AG08395 (cell line): ENCODE data around the gene IGSF3.

Experiments
- DNase-seq: peaks from one replicate; pipeline ENCODE4 v3.0.0; 2012; ENCODE audit warnings: mixed read lengths, low spot score

Gene IGSF3

DNA sequence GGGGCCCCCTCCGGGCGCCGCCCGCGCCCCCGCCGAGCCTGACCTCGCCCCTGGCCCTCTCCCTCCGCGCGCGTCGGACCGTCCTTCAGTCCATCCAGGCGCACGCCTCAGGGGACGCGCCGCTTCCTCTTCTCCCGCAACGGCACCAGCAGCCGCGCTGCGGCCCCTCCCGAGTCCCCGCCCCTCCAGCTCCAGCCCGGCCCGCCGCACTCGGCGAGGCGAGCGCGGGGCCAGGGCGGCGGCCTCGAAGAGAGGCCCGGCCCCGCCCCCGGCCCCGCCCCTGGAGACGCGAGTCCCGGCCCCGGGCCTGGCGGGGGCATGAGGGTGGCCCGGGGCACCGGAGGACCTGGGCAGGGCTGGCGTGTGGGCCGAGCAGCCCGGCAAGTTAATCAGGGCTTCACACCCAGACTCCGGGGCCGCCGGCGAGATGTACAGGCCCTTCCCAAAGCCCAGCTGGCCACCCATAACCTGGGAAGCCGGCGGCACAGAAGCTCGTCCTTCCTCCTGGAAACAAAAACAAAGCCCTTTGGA is at the start of gene IGSF3:
Gene IGSF3 (minus strand): TSS at position 159 of the 531 bp plus-strand sequence. CDS start 1,407 bp downstream, outside the sequence.
- peak; percentile 54 for DNase-seq

DNA sequence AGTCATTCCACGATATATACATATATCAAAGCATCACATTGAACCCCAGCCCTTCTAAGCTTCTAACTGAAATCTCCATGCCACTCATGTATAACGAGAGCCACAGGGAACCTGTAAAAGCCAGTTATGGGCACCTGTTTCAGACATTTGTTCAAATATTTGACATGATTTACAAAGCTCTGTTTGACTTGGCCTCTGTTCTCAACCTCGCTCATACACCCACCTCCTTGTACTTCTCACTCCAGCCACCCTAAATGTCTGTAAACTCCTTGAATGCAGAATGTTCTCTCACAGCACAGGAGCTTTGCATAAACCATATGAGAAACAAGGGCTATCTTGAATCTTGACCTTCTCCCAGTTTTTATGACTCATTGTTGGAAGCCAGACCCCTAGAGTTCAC is 49.8 kb upstream of the IGSF3 start:
- no peak for DNase-seq

DNA sequence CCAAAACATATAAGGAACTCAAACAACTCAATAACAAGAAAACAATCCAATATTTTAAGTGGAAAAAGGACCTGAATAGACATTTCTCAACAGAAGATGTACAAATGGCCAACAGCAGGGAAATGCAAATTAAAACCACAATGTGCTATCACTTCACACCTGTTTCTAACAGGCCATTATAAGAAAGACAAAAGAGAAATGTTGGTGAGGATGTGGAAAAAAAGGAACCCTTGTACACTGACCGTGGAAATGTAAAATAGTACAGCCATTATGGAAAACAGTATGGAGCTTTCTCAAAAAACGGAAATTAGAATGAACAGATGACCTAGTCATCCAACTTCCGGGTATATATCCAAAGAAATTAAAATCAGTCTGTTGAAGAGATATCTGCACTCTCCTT is 48.9 kb upstream of the IGSF3 start:
- DNase-seq: no peak

DNA sequence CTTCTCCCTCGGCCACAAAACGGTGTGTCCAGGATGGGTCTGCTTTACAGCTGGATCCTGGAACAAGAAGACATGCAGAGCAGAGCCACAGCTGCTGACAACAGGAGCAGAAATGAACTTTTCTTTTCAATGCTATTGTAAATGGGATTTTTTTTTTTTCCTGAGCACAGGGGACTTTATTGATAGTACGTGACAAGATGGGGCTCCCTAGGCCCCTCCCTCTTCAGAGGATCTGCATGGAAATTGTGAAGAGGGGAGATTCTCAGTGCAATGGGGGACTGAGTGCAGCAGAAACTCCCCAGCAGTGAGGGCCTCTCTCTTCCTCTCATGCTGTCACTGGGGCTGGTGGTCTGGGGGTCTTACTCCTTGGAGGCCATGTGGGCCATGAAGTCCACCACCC is 45.9 kb upstream of the IGSF3 start:
- DNase-seq: no peak

DNA sequence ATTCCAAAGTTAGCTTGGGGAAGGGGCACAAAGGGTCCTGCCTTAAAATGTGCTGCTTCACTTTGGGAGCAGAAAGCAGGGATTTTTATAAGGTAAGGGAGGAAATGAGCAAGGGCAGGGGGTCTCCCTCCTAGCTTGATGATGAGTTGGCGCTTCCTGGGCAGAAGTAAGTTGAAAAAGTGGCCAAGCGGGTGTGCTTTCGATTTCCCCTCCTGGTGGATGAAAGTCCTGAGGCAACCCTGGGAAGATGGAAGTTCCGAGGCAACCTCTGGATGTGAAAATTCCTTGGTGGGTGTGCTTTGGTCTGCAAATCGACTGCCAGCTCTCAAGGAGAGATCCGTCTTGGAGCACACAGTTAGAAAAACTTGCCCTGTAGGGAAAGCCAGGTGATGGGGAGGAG is 45.0 kb upstream of the IGSF3 start:
- DNase-seq: no peak

DNA sequence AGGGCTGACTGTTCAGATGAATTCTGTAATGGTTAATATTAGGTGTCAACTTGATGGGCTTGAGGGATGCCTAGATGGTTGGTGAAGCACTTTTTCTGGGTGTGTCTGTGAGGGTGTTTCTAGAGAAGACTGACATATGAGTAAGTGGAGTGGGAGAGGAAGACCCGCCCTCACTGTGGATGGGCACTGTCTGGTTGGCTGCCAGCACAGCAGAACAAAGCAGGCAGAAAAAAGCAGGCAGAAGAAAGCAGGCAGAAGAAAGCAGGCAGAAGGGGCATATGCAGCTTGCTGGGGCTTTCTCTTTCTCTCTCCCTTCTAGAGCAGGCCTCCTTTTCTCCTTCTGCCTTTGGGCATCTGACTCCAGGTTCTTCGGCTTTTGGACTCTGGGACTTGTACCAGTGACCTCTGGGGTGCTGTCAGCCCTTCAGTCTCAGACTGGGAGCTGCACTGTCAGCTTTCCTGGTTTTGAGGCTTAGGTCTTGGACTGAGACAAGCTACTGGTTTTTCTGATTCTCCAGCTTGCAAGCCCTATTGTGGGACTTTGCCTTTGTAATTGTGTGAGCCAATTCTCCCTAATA is 43.8 kb upstream of the IGSF3 start:
- no peak for DNase-seq

DNA sequence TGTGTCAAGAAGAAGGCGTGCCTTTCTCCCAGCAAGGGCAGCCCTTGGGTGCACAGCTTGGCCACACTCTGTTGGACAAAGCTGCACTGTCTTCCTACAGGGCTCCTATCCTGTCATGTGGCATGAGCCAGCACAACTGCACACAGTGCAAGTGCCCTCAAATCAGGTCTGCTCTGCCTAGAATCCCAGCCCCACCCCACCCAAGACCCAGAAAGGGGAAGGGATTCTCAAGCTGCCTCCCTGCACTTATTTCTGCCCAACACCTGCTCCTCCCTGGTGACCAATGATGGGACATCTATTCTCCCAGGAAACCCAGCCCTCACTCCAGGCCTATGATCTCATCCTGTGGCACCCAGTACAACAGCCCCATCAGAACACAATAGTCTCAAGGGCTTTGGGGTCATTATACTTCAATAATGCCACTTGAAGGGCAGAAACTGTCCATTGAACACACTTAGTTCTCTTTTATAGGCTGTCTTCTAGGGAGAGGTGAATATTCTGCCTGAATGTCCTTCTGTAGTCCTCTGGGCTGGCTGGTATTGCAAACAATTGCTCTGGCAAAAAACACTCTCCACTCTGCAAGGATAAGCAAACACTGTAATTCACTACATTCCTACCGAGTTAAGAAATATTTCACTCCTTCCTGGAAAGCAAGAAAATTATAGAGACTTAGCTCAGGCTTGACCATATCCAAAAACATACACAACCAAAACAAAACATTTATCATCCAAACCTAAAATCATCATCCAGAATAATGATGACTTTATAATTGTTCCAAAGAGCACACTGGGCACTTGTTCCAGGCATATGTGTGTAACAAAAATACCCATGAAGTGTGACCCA is 43.1 kb upstream of the IGSF3 start:
- no peak for DNase-seq

DNA sequence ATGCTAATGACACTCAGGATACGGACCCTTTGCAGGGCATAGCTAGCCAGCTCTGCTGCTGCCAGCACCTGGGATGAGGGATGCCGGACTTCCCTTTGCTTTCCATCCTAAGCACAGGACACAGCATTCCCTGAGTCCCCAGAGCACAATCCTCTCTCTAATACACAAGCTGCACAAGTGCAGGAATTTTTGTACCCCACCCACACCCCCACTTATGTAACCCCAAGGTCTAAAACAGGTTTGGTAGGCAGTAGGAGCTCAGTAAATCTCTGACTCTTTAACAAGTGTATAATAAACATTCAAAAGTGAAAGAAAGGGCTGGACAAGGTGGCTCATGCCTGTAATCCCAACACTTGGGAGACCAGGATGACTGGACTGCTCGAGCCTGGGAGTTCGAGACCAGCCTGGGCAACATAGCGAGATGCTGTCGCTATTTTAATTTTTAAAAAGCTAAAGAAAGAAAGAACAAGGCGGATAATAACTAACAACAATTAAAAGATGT is 42.2 kb upstream of the IGSF3 start:
- no peak for DNase-seq

DNA sequence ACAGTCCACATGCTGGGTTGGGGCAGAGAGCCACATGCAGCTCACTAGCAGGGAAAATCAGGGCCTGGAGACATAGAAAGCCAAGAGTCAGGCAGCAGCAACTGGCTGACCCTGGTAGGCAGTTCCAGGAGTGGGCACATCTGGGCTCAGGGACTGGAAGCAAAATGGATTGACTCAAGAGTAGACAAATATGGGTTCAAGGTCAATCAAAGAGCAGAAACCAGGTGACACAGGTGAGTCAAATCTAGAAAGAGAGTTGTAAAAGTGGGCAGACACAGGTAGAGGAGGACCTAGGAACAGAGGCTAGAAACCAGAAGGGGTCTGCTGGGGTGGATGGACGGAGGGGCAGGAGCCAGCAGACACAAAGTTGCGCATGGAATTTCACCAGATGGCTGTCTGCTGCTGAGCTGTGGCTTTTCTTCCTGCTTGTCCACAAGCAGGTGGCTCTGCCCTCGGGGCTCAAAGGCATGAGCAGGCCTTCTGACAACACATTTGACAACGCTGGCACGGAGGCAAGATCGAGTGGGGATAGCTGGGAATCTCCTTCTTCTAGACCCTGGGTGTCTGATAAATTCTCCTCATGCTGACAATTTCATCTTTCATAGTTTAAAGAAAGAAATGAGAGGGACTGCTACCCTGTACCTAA is 40.8 kb upstream of the IGSF3 start:
- no peak for DNase-seq

DNA sequence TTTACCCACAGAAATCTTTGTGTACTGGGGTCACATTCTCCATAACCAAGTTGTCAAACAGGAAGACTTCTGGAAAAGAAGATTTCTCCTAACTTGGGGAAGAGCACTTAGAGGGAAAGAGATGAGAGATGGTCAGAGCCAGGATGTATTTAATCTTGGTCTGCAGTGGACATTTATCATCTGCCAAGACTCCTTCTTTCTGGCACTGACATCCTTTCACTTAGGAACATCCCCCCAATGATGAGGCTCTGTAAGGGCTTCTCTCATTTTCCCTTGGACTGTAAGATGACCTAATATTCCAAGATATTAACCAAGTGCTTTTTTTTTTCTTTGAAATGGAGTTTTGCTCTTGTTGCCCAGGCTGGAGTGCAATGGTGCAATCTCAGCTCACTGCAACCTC is 39.3 kb upstream of the IGSF3 start:
- no peak for DNase-seq

DNA sequence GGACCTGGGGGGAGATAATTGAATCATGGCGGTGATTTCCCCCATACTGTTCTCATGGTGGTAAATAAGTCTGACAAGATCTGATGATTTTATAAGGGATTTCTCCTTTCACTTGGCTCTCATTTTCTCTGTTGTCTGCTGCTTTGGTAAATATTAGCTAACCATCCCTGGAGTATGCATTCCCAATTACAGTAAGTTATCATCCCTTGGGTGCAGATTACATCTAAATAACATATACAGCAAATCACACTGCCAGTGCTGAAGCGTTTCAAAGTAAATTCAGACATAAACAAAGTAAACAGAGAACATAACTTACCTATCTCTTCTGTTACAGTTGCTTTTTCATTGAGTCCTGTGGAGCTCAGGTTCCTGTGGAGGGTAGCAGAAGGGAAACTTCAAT is 38.6 kb upstream of the IGSF3 start:
- no peak for DNase-seq

DNA sequence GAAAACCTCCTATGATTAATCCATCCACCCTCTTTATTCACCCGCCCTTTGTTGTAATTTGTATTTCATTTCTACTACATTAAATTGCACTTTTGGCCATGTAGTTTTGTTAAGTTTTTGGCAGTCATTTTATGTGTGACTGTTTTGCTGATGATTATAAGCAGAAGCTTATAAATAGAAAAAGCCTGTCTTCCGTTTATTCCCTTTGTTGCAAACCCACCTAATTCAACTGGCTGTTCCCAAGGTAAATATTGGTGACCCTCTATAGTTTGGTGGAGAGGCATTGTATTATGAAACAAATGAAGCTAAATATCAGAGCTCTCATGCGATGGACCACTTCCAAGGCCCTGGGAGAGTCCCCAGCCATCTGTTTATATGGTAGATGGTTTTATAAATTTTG is 36.7 kb upstream of the IGSF3 start:
- DNase-seq: no peak

DNA sequence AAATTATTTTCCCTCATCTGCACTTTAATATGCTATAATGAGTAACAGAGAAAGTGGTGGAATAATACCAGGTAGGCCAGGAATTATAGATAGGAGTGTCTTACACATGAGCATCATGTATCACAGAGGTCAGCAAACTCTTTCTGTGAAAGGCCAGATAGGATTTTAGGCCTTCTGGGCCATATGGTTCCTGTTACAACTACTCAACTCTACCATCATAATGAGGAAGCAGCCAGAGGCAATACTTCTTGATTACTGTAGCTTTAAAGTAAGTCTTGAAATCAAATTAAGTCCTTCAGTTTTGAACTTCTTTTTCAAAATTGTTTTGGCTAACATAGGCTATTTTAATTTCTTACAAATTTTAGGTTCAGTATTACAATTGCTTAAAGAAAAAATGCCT is 32.1 kb upstream of the IGSF3 start:
- DNase-seq: no peak

DNA sequence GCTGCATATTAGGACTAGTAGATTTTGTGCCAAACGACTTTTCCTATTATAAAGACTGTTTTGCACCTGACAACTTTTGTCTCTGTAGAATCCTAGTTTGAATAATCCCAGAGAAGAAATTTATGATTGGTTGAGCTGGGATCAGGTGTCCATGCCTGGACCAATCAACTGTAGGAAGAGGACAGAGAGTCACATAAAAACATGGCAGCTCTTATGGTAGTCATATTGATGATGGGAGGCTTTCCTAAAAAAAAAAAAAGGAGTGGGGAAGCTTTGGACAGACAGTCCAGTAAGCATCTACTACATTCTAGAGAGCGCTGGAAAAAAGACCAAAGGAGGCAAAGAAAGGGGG is 30.7 kb upstream of the IGSF3 start:
- DNase-seq: no peak

DNA sequence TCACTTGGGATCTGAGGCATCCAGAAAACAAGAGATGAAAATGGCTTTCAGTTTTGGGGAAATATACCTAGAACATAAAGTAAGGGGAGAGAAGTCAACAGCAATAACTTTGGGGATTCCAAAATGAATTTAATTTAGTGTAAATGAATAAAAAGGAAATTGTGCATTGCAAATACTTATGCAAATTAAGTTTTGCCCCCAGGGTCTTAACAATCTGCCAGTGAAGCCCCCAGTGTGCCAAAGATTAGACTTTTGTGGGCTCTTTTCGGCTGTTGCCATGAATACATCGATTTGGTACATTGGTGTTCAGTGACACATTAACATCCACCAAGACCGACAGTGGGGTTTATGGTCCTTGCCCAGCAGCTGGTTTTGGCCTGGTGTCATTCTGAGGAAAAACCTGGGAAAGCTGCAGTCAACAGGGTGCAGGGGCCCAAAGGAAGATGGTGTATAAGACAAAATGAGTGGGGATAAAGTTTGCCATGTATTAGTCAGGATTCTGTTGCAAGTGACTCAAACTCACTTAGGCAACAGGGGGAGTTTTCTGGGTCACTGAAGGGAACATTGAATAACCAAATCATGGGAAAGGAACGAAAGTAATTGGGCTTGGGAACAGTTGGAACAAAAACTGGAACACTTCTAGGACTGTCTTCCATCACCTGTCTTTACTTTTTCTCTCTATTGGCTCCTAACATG is 30.2 kb upstream of the IGSF3 start:
- DNase-seq: no peak

DNA sequence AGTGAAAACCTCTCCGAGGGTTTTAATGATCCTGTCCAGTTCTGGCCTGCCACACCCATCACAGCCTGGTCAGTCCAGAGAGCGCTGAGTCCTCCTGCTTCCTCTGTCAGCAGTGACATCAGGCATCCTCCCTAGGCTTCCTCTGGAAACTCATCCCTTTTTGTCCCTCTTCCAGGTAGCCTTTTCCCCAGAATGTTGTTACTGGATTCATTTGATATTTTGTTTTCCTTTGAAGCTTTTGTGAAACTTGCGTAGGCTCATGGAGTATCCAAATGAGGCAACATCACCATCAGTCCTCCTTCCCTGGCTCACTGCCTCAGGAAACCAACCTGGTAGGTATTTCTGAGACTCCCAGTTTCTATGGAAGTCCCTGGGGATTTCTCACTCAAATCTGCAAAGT is 27.0 kb upstream of the IGSF3 start:
- no peak for DNase-seq

DNA sequence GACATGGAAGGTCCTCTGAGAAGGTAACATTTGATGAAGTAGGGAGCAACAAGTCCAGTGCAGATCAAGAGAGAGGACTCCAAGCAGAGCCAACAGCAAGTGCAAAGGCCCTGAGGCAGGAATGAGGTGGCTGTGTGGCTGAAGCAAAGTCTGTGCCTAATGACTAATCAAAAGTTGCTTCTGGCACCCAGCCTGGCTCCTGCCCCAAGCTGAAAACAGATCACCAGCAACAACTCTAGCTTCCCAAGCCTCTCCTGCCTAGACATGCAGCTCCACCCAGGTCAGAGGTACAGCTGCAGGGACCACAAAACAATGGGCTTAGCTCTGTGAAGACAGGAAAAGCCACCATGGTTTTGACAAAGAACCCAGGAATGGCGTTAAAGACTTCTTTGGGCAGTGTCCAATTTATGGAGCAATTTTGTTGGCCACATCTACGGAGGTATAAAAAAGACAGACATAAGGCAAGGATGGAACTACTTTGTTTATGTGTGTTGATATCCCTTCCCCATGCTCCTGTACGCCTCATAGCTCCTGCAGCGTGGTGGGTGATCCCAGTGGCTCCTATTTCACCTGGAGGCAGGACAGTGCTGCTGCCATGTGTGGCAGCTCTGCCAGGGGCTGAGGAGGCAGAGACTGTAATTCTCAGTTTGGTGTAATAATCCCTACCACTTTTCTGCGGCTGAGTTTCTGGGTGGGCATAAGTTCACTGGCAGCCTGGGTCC is 26.4 kb upstream of the IGSF3 start:
- peak; percentile 42 for DNase-seq

DNA sequence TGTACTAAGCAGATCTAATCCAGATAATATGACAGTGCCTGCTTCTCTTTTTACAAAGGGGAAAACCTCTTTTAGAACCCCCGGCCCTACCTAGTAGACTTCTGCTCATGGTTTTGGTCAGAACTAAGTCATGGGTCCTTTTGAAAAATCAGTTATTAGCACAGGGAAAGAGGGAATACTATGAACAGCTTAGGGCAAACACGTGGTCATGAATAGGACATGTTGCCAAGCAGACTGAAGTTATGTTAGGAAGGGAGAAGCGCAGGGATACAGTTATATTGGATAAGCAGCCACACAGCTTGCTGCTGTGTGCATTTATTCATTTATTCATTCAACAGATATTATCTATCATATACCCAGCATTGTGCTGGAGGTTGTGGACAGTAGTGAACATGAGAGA is 25.3 kb upstream of the IGSF3 start:
- no peak for DNase-seq

DNA sequence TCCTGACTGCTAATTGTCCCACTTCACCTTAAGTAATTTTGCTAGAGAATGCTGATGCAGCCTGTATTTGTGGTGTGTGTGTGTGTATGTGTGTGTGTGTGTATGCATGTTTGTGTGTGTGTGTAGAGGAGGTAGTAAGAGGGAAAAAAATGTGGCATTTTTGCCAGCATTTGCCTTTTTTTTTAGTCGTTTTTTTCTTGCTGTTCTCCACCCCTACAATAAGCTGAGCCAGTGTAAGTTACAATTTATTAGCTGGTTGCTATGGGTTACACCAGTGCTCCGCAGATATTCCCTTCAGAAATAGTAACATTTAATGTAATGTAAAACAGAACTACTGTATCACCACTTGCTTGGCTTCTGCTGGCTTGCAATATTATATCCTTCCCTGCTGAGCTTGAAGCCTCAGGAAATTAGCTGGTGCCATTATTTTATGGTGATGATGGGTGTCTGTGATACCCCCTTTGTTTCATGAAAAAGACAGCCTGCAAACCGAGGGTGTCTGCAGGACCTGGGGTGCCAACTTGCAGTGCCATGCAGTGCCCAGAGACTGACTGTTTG is 23.4 kb upstream of the IGSF3 start:
- no peak for DNase-seq

DNA sequence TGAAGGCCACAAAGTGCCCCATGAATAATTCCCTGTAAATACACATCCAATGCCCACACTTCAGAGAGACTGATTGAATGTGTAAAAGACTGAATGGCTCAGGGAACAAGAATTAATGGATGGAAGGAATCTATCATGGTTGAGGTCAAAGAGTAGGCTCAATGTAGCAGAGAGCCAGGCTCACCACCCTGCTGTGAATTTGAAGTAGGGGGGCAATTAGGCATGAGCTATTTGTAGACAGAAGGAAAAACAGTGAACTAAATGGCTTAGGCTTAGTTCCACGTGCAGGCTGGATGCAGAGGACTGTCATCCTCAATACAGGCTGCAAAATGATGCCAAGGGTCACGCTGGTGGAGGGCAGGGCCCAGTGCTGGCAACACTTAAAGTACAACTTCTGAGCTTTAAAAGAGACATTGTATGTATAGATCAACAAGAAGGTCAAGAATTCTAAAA is 22.9 kb upstream of the IGSF3 start:
- no peak for DNase-seq

DNA sequence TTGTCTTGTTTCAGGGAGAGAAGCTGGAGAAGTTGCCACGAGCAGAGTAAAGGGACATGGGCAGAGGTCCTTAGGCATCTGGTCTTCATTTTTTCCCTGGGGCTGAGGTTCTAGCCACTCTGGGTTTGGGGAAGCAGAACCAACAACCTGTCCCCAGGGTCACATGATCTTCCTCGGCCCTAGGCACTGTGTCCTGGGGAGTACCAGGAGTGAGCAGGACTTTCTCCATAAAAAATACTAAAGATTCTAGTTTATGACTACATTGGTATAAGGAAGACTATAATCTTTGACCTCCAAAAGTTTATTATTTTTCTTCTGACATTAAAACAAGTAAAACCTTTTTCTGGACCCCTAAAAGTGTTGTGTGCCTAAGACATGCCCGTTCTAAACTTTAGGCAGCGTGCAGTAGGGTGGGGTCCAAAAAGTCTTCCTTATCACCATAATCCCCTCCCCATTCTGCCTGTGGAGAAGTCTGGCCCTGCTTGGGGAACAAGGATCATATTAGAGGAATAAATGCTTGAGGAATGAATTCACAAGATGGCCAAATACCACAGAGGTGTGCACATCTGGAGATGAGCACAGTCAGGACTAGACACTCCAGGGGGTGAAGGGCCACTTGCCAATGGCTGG is 19.3 kb upstream of the IGSF3 start:
- DNase-seq: no peak
